Neural cell (in vitro differentiated cells): Measurements from ENCODE around the gene CYP19A1. TPM values are rescaled to one million over a fixed set of nuclear protein-coding genes. Genes with fewer than 3 reads are reported as not detected.

ENCODE experiments used
- H2AFZ ChIP-seq: fragments of 200-600, 300-800 bp; sonication (generic), shearing (Covaris generic); 2 replicates; pipeline ENCODE4 v1.6.0; 2014; ENCODE audit warnings: low read depth, mild to moderate bottlenecking, antibody characterized with exemption, low read length, moderate library complexity
- H3F3A ChIP-seq: fragments of 200-600 bp; shearing (Covaris generic); 2 replicates; pipeline ENCODE4 v1.6.1; 2016; ENCODE audit warnings: mild to moderate bottlenecking, moderate library complexity, mixed read lengths, antibody characterized with exemption, low read length; ENCODE audit not compliant: insufficient read depth, poor library complexity, severe bottlenecking
- H3K27ac ChIP-seq: fragments of 200-600, 300-800 bp; sonication (generic), shearing (Covaris generic); 2 replicates; pipeline ENCODE4 v1.5.1; 2014; ENCODE audit warnings: mild to moderate bottlenecking, low read length, moderate library complexity
- H3K27me3 ChIP-seq: fragments of 300-800, 200-600 bp; sonication (generic), shearing (Covaris generic); 2 replicates; pipeline ENCODE4 v1.6.0; 2014; ENCODE audit warnings: mild to moderate bottlenecking, low read depth, low read length, moderate library complexity; ENCODE audit not compliant: insufficient read depth
- H3K36me3 ChIP-seq: fragments of 300-800, 200-600 bp; sonication (generic), shearing (Covaris generic); 2 replicates; pipeline ENCODE4 v1.5.1; 2014; ENCODE audit warnings: mild to moderate bottlenecking, antibody characterized with exemption, low read length, moderate library complexity; ENCODE audit not compliant: insufficient read depth
- H3K4me2 ChIP-seq: fragments of 300-800, 200-600 bp; sonication (generic), shearing (Covaris generic); 2 replicates; pipeline ENCODE4 v1.6.0; 2014; ENCODE audit warnings: mild to moderate bottlenecking, low read length
- H3K4me3 ChIP-seq: fragments of 300-800, 200-600 bp; sonication (generic), shearing (Covaris generic); 2 replicates; pipeline ENCODE4 v1.5.1; 2014; ENCODE audit warnings: mild to moderate bottlenecking, low read length, moderate library complexity
- H3K79me2 ChIP-seq: fragments of 200-600 bp; shearing (Covaris generic); replicated peaks from 2 replicates; pipeline ENCODE4 v1.6.0; 2014; ENCODE audit warnings: mild to moderate bottlenecking, low read length, moderate library complexity; ENCODE audit not compliant: insufficient read depth
- H3K9ac ChIP-seq: fragments of 300-800, 200-600 bp; sonication (generic), shearing (Covaris generic); 2 replicates; pipeline ENCODE4 v1.6.1; 2016; ENCODE audit warnings: mild to moderate bottlenecking, low read length, mixed read lengths
- H3K9me2 ChIP-seq: fragments of 200-600 bp; shearing (Covaris generic); 2 replicates; pipeline ENCODE4 v1.6.1; 2016; ENCODE audit warnings: mild to moderate bottlenecking, low read length, mixed read lengths; ENCODE audit not compliant: insufficient read depth
- H3K9me3 ChIP-seq: fragments of 200-600, 300-800 bp; sonication (generic), shearing (Covaris generic); 2 replicates; pipeline ENCODE4 v1.6.1; 2016; ENCODE audit warnings: mild to moderate bottlenecking, mixed run types, low read length, moderate library complexity, mixed read lengths
- H4K20me1 ChIP-seq: fragments of 200-600 bp; shearing (Covaris generic); 2 replicates; pipeline ENCODE4 v1.6.1; 2016; ENCODE audit warnings: mild to moderate bottlenecking, mixed run types; ENCODE audit not compliant: insufficient read depth
- CTCF ChIP-seq: fragments of 450-650 bp; IDR thresholded peaks from 2 replicates; pipeline ENCODE4 v1.5.1; 2014; ENCODE audit warnings: antibody characterized with exemption, mild to moderate bottlenecking, moderate library complexity; ENCODE audit not compliant: poor library complexity, severe bottlenecking
- EP300 ChIP-seq: fragments of 450-650 bp; conservative IDR thresholded peaks from 2 replicates; pipeline ENCODE4 v1.6.1; 2014; ENCODE audit warnings: antibody characterized with exemption, mild to moderate bottlenecking, moderate library complexity; ENCODE audit not compliant: poor library complexity, severe bottlenecking
- EZH2 ChIP-seq: fragments of 200-600, 300-800 bp; shearing (Covaris generic), sonication (generic); IDR thresholded peaks from 2 replicates; pipeline ENCODE4 v1.6.1; 2014; ENCODE audit warnings: antibody characterized with exemption, low read length, borderline replicate concordance, mild to moderate bottlenecking; ENCODE audit not compliant: insufficient read depth, poor library complexity, severe bottlenecking
- MXI1 ChIP-seq: fragments of 450-650 bp; conservative IDR thresholded peaks from 2 replicates; pipeline ENCODE4 v1.6.1; 2014; ENCODE audit warnings: antibody characterized with exemption, mild to moderate bottlenecking; ENCODE audit not compliant: poor library complexity, severe bottlenecking
- POLR2AphosphoS5 ChIP-seq: IDR thresholded peaks from 2 replicates; pipeline ENCODE4 v1.6.1; 2012
- RAD21 ChIP-seq: fragments of 450-650 bp; conservative IDR thresholded peaks from 2 replicates; pipeline ENCODE4 v1.6.1; 2014; ENCODE audit warnings: antibody characterized with exemption, mild to moderate bottlenecking, moderate library complexity
- REST ChIP-seq: IDR thresholded peaks from 2 replicates; pipeline ENCODE4 v1.6.1; 2012; ENCODE audit warnings: borderline replicate concordance
- TAF1 ChIP-seq: IDR thresholded peaks from 2 replicates; pipeline ENCODE4 v1.6.1; 2012; ENCODE audit warnings: low read depth
- polyA plus RNA-seq: library from polyadenylated mRNA; depleted of rRNA; stranded (reverse); fragments of >200 nt; gene quantifications from 2 replicates; pipeline ENCODE4 v1.2.3, GENCODE V29; 2014

Gene CYP19A1
- polyA plus RNA-seq, 1 donor from 2014 or later: not detected

- H3K9me3 ChIP-seq: no peaks in the 10 kb centered on the region
- no peaks in the 10 kb centered on the region for H3K79me2 ChIP-seq
- H2AFZ ChIP-seq: no peak overlapping the region
- H3K9ac ChIP-seq: no peak overlapping the region
- H3F3A ChIP-seq: no peaks in the 10 kb centered on the region
- H3K9me2 ChIP-seq: no peaks in the 10 kb centered on the region
- no peaks in the 10 kb centered on the region for H3K27me3 ChIP-seq
- H3K4me3 ChIP-seq: no peak overlapping the region
- TF ChIP-seq POLR2AphosphoS5 (no peak), MXI1 (no peak)
- no peak overlapping the region for H3K4me2 ChIP-seq
- no peaks in the 10 kb centered on the region for H3K36me3 ChIP-seq
- no peaks in the 10 kb centered on the region for H4K20me1 ChIP-seq
- no peak overlapping the region for H3K27ac ChIP-seq
Observed at GRCh38 chr15:51212909-51213308, 125.5 kb downstream of the CYP19A1 start.

- no peaks in the 10 kb centered on the region for H3K27me3 ChIP-seq
- no peaks in the 10 kb centered on the region for H3K36me3 ChIP-seq
- no peak overlapping the region for H3K4me2 ChIP-seq
- no peaks in the 10 kb centered on the region for H3F3A ChIP-seq
- H3K9ac ChIP-seq: no peak overlapping the region
- no peak overlapping the region for H3K27ac ChIP-seq
- TF ChIP-seq RAD21 (no peak), MXI1 (no peak), REST (no peak), CTCF (no peak)
- H3K9me3 ChIP-seq: no peaks in the 10 kb centered on the region
- no peak overlapping the region for H2AFZ ChIP-seq
- no peaks in the 10 kb centered on the region for H3K9me2 ChIP-seq
- no peak overlapping the region for H3K4me3 ChIP-seq
- H4K20me1 ChIP-seq: no peaks in the 10 kb centered on the region
- H3K79me2 ChIP-seq: no peaks in the 10 kb centered on the region
Observed at GRCh38 chr15:51212239-51212638, 126.2 kb downstream of the CYP19A1 start.

GRCh38 chr15:51205050-51205975, 133.1 kb downstream of the CYP19A1 start:
- Histone ChIP-seq H3K9me2 (no peaks in the 10 kb centered on the region), H3K9ac (no peak overlapping the region), H3K79me2 (no peaks in the 10 kb centered on the region), H2AFZ (no peak overlapping the region), H3K9me3 (no peaks in the 10 kb centered on the region), H3K27ac (no peak overlapping the region), H4K20me1 (no peaks in the 10 kb centered on the region), H3K36me3 (no peaks in the 10 kb centered on the region), H3F3A (no peaks in the 10 kb centered on the region), H3K4me3 (no peak overlapping the region), H3K4me2 (no peak overlapping the region), H3K27me3 (no peaks in the 10 kb centered on the region)
- TF ChIP-seq CTCF (no peak), MXI1 (no peak), EZH2 (no peak), POLR2AphosphoS5 (no peak), REST (no peak), RAD21 (no peak), TAF1 (no peak), EP300 (no peak)
